GM18951 (cell line): Measurements from ENCODE around the gene CX3CL1.

Experiments used
- POLR2A ChIP-seq: IDR thresholded peaks from 4 replicates; pipeline ENCODE4 v1.6.1; 2011; ENCODE audit warnings: mild to moderate bottlenecking; ENCODE audit not compliant: insufficient read length, insufficient read depth; ENCODE audit errors: extremely low read depth
- in situ Hi-C: fragments of 300-500 bp; cut with MboI; formaldehyde crosslinking; loops from one replicate; pipeline ENCODE4 v1.12.0; 2022; ENCODE audit warnings: low sequenced_read_pairs, mixed read lengths, inconsistent platforms; ENCODE audit not compliant: unreplicated experiment

Gene CX3CL1

GRCh38 chr16:57381791-57382534 is 9.7 kb downstream of the CX3CL1 start:
- in situ Hi-C loops: no loop called here
- no peak for TF ChIP-seq POLR2A

DNA sequence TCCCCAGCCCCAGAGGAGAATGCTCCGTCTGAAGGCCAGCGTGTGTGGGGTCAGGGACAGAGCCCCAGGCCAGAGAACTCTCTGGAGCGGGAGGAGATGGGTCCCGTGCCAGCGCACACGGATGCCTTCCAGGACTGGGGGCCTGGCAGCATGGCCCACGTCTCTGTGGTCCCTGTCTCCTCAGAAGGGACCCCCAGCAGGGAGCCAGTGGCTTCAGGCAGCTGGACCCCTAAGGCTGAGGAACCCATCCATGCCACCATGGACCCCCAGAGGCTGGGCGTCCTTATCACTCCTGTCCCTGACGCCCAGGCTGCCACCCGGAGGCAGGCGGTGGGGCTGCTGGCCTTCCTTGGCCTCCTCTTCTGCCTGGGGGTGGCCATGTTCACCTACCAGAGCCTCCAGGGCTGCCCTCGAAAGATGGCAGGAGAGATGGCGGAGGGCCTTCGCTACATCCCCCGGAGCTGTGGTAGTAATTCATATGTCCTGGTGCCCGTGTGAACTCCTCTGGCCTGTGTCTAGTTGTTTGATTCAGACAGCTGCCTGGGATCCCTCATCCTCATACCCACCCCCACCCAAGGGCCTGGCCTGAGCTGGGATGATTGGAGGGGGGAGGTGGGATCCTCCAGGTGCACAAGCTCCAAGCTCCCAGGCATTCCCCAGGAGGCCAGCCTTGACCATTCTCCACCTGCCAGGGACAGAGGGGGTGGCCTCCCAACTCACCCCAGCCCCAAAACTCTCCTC is 10.4 kb downstream of the CX3CL1 start:
- TF ChIP-seq POLR2A: no peak
- in situ Hi-C loops: no loop called here

- no peak for TF ChIP-seq POLR2A
- in situ Hi-C loops: no loop called here
Observed at GRCh38 chr16:57383276-57384247, 11.3 kb downstream of the CX3CL1 start.

GRCh38 chr16:57384248-57385070 is 12.2 kb downstream of the CX3CL1 start:
- in situ Hi-C loops: no loop called here
- TF ChIP-seq POLR2A: no peak

- TF ChIP-seq POLR2A: no peak
- in situ Hi-C loops: no loop called here
Observed at GRCh38 chr16:57385083-57385482, 12.8 kb downstream of the CX3CL1 start.

- TF ChIP-seq POLR2A: no peak
Observed at GRCh38 chr16:57386381-57386951, 14.2 kb downstream of the CX3CL1 start.

GRCh38 chr16:57387598-57388354 is 15.5 kb downstream of the CX3CL1 start:
- TF ChIP-seq POLR2A: no peak
- in situ Hi-C loops: no loop called here

More at GRCh38 chr16:57386381-57386951, 14.2 kb downstream of the CX3CL1 start:
- in situ Hi-C loops: no loop called here

DNA sequence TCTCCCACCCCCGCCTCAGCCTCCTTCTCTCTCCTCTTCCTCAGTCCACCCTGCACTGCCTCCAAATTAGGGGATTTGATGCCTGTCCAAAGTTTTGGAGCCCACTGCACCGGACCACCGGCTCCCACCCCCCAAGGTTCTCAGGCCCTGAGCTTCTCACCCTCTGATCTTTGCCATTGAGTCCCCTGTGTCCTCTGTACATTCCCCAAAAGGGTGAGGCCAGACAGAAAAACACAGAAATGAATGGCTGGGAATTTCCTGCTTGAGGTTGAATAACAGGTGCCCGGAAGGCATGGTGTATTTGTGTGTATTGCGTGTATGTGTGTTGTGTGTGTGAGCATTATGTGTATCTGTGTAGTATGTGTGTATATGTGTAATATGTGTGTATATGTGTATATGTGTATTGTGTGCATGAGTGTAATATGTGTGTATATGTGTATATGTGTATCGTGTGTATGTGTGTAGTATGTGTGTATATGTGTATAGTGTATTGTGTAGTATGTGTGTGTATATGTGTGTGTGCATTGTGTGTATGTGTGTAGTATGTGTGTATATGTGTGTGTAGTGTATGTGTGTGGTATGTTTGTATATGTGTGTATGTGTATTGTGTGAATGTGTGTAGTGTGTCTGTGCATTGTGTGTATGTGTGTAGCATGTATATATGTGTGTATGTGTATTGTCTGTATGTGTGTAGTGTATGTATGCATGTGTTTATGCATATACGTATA is 16.2 kb downstream of the CX3CL1 start:
- TF ChIP-seq POLR2A: no peak
- in situ Hi-C loops: no loop called here

- in situ Hi-C loops: no loop called here
- no peak for TF ChIP-seq POLR2A
Observed at GRCh38 chr16:57389087-57389468, 16.8 kb downstream of the CX3CL1 start.

GRCh38 chr16:57390636-57391295 is 18.5 kb downstream of the CX3CL1 start:
- TF ChIP-seq POLR2A: no peak
- in situ Hi-C loops: no loop called here
